PC-3 (cell line): Measurements from ENCODE around the gene ZNF470.

ENCODE experiments used
- CTCF ChIP-seq: fragments of 300-600 bp; sonication (generic); conservative IDR thresholded peaks from 2 replicates; pipeline ENCODE4 v1.5.1; 2017; ENCODE audit warnings: antibody characterized with exemption, low read depth, mild to moderate bottlenecking, low read length
- EZH2 ChIP-seq: fragments of 300-600 bp; sonication (generic); IDR thresholded peaks from one replicate; pipeline ENCODE4 v1.6.1; 2017; ENCODE audit warnings: antibody characterized with exemption, mild to moderate bottlenecking, low read length; ENCODE audit not compliant: unreplicated experiment

- TF ChIP-seq CTCF: no peak
- no peak for TF ChIP-seq EZH2
Observed at GRCh38 chr19:56603829-56604228, 36.6 kb downstream of the ZNF470 start.
